NCI-H2107 treated with DMSO at 0.1 percent for 48 hours (cell line): ENCODE data around the gene POU5F1.

ENCODE experiments used
- DNase-seq: peaks from one replicate; lab custom pipeline; 2025; ENCODE audit not compliant: unreplicated experiment; lab: John Stamatoyannopoulos, UW

The POU5F1 gene

DNA sequence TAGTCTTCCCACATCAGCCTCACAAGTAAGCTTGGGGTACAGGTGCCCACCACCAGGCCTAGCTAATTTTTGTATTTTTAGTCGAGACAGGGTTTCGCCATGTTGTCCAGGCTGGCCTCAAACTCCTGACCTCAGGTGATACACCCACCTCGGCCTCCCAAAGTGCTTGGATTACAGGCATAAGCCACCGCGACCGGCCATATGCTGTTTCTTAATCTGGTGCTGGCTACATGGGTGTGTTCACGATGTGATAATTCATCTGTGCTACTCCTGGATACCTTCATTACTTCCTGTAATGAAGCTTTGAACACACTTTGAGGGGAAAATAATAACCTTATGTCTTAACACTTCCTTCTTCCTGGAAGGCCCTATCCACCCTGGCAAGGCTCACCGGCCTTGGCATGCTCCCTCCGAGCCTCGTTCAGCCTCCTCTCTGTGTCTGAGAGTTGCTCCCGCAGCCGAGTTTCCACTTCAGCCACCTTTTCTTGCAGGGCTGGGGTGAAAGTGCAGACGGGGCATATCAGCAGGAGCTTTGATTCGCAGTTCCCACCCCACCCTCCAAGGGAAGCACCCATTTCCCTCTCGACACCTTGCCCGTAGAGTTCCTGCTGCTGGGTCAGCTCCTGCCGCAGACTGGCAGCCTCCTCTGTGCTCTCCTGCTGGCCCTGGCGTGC, 26.0 kb downstream of the POU5F1 start:
- DNase-seq = no peak

DNA sequence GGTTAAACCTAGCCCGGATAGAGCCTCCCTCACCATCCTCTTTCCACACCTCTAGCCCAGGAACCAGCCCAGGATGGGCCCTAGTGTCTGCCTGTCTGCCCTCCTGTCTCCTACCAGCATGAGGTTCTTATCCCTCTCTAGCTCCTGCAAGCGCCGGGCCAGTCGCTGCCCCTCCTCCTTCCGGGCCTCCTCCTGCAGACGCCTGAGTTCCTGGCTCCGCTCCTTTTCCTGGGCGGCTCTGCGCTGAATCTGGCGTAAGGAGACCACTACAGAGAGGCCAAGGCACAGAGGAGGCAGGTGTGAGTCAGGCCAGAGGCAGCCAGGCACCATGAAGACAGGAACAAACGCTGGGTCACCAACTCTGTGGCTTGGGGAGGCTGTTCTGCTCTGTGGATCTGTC, 27.3 kb downstream of the POU5F1 start:
- no peak for DNase-seq

DNA sequence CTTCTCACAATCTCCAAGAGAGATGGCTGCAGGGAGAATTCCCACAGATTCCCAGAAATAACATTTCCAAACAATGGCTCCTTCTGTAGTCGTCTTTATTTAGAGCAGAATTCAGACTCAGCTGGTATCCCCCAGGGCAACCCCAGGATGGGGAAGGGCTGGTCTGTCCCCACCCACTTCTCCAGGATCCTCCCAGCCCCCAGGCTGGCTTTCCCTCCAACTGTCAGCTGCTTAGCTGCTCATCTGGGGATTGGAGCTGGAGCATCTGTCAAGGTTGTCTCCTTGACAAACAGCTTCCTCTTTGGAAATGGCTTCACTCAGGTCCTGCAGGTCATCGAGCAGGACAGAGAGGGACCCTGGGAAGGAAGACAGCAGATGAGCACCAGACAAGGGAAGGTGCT, 28.1 kb downstream of the POU5F1 start:
- DNase-seq = no peak

DNA sequence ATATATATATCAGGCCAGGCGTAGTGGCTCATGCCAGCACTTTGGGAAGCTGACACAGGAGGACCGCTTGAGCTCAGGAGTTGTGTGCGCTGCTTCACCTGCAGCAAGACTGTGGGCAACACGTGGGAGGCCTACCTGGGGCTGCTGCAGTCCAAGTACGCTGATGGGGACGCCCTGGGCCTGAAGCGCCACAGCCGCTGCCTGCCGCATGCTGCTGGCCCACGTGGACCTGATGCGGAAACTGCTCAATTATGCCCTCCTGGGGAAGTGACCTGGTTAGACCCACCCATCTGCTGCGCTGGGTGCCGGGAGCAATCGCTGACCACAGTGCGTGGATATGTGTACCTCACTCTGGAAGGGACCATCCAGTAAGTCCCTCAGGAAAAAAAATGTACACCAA, 29.8 kb downstream of the POU5F1 start:
- no peak for DNase-seq

DNA sequence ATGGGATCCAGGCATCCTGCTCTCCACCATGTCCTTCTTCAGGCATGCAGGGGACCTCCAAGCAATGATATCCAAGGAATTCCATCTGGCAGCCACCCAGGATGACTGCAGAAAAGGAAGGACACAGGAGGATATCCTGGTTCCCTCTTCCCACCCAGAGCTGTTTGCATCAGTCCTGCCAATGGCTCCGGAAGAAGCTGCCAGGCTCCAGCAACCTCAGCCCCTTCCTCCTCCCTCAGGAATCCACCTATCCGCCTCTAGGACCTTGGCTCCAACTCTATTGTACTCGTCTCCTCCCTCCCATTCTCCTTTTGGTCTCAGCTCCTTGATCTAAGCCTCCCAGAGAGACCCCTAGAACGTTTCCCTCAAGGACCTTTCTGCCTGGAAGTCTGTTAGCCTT, 30.9 kb downstream of the POU5F1 start:
- no peak for DNase-seq

DNA sequence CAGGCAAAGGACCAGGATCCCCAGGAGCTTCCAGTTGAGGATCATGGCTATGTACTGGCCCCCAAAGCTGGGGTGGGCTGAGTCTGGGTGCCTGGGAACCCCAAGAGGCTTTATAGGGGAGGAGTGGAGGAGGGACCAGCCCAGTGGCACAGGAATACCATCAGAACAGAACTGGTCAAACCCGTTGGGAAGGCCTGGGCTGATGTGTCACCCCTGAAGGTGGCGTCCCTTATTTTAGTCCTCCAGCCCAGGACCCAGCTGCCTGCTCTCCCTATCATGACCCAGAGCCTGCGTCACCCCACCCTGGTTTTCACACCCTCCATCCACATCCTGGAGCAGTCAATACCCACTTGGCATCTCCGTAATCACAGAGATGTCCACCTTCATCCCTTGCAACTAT, 31.5 kb downstream of the POU5F1 start, which contains the start of gene PSORS1C2:
PSORS1C2 (minus strand) TSS at position 85 of the 400 bp plus-strand sequence; CDS start at position 45, 40 bp downstream.
- DNase-seq = no peak

DNA sequence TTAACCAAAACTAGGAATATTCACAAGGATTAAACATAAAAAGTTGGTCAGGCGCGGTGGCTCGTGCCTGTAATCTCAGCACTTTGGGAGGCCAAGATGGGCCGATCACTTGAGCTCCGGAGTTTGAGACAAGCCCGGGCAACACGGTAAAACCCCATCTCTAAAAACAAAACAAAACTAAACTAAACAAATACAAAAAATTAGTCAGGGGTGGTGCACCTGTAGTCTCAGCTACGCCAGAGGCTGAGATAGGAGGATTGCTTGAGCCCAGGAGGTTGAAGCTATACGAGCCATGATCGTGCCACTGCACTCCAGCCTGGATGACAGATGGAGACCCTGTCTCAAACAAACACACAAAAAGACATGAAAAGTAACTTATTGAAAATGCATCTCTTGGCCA, 34.8 kb downstream of the POU5F1 start:
- no peak for DNase-seq

DNA sequence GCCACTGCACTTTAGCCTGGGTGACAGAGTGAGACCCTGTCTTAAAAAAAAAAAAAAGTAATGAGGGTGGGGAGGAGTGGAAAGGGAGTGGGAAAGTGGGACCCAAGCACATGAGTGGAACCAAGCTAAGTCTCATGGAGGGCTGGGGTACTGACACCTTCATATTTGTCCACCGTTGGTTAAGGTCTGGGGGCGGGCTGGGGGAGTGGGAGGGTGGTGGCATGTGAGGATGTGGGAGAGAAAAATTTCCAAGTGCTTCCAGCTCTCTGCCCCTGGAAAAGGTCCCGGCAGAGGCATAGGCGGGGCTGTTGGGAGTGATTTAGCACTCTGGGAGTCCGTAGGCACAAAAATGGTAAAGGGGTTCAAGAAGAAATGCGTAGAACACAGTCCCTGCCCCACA, 37.7 kb downstream of the POU5F1 start:
- no peak for DNase-seq

DNA sequence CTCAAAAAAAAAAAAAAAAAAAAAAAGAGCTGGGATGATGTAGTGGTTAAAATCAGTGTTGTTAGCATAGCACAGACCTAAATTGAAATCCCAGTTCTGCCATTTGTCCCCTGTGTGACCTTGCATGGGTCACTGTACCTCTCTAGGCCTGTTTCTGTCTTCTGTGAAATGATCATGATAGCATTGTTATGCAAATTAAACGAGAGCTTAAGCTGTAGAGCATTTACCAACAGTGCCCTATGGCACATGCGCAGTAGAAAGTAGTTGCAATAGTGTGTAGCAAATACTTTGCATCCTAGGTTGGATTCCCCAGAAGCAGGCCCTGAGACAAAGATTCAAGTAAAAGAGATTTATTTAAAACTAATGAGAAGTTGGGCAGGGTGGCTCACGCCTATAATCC, 38.9 kb downstream of the POU5F1 start:
- no peak for DNase-seq

DNA sequence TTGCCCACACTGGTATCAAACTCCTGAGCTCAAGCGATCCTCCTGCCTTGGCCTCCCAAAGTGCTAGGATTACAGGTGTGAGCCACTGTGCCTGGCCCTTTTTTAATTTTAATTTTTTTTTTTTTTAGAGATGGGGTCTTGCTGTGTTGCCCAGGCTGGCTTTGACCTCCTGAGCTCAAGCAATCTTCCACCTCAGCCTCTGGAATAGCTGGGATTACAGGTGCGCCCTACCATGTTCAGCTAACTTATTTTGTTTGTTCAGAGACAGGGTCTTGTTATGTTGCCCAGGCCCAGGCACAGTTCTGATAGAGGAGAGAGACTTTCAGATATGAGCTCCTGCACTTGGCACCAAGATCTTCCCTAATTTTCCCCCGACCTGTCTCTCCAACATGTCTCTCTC, 39.7 kb downstream of the POU5F1 start:
- DNase-seq = no peak

DNA sequence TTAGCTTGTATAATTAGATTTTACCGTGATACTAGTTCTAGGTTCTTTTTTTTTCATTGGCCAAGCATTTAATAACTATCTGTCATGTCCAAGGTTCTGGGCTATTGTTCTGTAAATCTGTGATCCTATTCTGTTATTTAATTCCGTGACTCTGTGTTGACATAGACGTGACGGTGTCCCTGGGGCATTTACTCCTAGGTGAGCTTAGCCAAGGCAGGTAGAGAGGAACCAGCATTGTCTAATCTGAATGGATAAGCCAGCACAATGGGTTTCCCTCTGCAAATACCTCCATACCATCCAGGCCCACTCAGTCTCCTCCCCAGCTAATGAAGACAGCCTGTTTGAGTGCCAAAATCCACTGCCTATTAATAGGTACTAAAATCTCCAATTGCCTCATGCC, 41.4 kb downstream of the POU5F1 start:
- no peak for DNase-seq

DNA sequence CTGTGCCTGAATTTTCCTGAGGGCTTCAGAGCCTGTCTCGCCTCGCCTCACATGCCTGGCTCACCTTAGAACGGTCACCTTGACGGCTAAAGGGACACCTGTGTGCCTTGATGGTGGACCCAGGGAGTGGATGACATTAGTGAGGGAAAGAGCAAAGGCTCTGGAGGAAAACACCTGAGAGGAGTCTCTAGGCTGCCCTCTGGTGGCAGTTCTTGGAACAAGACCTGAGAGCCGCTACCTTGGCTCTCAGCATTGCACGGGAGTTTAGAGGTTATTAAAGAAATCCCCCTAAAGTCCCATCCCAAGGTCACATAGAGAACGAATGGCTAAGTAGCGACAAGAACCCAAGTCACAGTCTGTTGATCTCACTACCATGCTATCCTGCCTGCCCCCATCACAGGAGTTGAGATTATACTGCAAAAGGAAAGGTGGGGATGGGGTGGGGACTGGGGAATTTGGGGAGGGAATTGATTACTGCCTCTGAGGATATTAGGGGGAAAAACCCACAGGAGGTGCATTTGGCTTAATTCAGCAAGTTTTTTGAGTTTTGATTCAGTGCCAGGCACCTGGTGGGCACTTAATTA, 42.3 kb downstream of the POU5F1 start:
- DNase-seq = no peak

DNA sequence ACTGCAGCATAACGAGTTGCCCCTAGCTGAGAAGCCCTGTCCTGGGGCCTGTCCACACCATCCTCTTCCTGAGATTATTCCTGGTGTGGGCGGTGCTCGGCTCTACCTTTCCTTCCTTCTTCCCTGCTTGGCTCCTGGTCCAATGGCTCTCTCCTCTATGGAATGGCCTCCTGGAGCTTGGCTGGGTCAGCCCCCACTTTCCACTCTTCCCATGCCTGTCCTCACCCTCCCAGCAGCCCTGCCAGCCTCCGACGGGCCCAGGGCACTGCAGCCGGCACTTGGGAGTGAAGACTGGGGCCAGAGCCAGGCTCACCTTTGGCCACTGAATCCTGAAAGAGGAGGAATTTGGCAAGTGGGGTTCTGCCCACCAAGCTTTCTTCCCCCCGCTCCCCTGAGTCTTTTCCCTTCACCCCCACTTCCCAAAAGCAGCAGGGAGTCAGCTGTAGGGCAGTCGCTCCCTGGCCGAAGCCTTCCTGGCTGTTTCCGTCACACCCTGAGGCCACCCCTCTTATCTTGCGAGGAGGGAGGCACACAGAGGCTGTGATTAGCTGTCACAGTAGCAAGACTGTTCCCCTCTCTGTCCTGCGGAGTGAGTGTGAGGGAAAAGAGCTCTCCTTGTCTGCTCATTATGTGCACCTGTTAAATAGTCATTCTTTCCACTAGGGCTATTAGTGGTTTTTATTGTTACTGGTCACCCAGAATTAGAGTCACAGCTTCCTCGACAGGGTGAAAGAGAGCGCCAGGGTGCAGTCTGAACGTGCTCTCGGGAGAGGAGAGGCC, 43.9 kb downstream of the POU5F1 start:
- no peak for DNase-seq

DNA sequence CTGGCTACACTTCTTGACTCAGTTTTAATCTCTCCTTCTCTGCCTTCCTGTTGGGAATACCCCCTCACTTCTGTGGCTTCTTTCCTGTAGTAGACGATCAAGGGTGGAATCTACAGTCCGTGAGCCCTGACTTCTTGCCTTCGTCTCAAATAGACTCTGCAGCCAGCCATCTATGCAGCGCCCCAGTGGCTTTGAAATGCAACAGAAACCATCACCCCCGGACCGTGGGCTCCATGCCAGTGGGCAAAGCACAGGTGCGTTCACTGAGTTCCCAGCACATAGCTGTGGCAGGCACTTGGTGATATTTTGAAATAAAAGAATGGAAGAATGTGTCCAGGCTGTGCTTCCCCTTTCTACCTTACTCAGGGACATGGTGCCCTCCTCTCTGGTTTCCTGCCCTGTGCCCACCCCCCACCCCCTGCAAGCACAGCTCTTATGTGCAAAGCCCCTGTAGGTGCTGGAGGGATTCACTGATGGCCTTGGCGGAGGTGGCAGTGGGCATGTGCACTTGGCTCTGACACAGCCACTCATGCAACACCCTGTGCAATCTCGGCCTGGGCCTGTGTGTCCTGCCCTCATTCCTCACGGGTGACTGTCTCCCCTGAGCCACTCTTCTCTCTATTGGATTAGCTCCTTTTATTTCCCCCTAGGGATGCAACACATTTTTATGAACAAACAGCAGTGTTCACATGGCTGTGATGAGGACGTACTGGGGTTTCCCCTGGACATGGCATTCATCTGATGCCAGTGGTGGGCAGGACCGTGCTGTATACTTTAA, 44.7 kb downstream of the POU5F1 start:
- no peak for DNase-seq

DNA sequence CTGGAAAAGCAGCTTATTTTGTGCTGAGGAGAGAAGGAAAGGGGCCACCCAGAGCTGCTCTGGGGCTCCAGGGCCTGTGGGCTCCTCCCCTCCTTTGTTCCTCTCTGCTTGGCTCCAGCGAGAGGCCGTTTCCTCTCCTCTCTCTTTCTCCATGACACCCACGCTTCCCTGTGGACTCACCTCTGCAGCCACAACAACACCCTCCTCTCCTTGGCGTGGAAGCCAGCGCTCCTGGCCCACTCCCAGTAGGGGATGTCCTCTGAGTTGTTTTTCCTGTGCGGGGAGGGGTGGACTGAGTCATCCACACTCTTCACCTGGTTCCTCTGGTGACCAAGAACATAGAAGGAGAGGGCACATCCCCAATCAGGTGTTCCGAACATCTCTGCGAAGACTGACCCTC, 45.3 kb downstream of the POU5F1 start:
- no peak for DNase-seq

DNA sequence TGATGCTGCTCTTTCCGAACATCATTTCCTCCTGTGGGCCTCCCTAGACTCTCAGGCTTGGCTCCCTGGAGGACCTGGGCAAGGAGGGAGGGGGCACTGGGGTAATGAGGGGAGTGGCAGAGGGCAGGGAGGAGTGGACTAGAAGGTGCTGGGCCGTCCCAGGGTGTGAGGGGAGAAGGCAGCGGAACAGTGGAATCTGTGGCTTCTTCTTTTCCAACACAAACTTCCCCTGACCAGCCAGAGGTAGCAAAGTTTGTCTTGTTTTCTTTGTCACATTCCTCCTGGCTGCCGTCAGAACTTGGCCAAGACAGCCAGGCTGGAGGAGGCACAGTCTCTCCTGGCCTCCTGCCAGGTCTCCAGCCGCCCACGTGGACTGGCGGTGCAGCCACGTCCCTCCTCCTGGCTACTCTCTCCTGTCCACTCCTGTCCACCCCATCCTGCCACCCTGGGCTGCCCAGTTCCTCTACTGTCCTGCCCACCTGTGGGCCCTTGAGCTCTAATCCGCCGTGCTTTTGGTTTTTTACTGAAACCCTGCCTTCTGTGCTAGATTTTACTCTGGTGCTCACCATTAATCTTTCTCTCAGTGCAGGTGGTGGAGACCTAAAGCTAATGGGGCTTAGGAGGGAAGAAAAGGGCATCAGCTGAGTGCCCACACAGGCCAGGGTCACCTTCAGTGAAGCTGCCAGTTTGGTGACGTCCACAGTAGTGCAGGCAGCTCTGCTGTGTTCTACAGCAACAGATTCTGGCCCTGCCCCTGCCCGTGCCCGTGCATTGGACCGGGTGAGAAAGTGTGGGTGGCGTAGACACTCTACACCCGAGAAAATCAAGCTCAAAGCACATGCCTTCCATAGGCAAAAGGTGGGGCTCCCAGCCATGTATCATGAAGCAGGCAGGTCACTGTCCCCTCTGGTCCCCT, 47.4 kb downstream of the POU5F1 start:
- DNase-seq = no peak

DNA sequence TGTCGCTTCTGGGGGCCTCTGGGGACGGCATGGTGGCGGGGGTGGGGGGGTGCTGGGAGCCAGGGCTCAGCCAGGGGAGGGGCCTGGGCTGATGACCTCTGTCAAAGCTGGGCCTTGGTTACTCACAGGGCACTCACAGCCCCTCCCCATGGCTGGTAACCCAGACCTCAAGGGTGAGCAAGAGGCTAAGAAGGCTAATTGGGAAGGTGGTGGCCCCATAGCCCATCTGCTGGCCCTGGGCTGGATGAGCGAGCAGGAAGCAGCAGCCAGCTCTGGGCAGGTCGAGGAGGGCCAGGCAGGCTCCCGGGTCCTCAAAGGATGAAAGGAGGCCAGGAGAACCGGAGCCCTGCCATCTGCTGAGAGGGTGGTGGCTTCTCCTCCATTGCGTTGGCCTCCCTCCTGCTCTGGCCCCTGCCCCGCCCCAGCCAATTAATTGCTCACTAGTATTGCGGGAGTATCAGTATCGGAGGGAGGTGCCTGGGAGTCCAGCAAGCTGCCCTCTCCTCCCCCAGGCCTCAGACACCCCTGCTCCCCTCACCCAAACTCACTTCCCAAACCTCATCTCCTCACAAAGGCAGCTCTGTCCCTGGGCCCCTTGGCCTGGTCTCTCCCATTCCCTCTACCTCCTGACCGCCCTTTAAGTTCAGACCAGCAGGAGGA, 49.2 kb downstream of the POU5F1 start:
- no peak for DNase-seq

DNA sequence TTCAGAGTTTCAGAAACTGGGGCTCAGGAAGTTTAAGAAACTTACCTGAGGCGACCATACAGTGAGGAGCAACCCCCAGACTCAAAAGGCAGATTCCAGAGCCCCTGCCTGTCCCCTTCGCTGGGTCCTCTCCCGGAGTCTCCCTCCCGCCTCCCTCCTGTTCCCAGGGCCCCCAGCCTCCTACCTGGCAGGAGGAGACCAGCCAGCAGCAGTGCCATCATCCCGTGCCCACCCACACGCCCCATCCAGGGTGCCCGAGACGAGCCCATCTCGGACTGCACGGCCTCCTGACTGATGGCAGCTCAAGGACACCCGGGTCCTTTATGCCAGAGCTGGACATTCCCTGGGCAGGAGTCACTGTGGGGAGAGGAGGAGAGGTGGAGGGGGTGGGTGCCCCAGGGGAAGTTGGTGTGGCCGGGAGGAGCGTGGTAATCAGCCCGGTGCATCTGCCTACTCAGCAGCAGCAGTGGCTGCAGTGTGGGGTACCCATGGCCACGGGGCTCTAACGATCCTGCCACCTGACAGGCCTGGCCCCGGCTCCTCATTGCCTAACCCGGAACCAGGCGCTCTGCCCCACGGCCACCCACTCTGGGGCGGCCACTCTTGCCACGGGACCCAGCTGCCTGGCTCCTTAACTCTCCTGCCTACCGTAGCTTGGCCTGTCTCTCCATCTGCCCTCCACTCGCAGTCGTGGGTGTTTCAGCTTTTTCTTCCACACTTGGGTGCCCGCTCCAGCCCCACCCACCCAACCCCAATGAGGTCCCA, 50.1 kb downstream of the POU5F1 start, which contains the start of gene CDSN:
CDSN (minus strand) TSS at position 296 of the 765 bp plus-strand sequence; CDS start at position 269, 27 bp downstream.
- no peak for DNase-seq

DNA sequence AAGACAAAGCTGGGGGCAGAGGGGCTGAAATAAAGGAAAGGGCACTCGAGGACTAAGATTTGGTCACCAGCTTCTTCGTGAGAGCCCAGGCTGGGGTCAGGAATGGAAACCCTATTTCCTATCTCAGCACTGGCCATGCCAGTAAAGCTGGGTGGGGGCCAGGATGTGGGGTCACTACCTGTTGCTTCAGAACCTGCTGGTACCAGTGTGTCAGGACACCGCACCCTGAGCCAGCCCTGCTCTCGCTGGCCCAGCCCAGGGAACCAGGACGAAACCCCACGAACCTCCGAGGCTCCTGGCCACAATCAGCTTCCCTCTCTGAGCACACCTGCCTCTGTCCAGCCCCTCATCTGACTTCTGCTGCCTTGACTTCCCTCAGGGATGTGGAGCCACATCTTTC, 52.3 kb downstream of the POU5F1 start:
- DNase-seq = no peak
